Liver (tissue), 9 donors: ENCODE measurements around the gene SEMA5A. TPM values are rescaled to one million over a fixed set of nuclear protein-coding genes. Genes with fewer than 3 reads are reported as not detected.
A peak's percentile ranks its signal among the peaks of the same experiment; 100 is the strongest.

Source experiments
- DNase-seq: peaks from one replicate; pipeline ENCODE4 v3.0.0-alpha.2; 2017; ENCODE audit warnings: low spot score
- H3K27ac ChIP-seq, 2 donors: one replicate each; pipeline ENCODE4 v1.7.0; 2013; ENCODE audit warnings: inconsistent platforms in 2 of 2, low read length in 2 of 2, control low read depth in 1 of 2, low read depth in 1 of 2, mild to moderate bottlenecking in 1 of 2
- H3K27me3 ChIP-seq, 4 donors: one replicate each; pipeline versions ENCODE4 v1.6.1 to v1.7.0; 2013; ENCODE audit warnings: low read length in 3 of 4, inconsistent platforms in 1 of 4, mild to moderate bottlenecking in 1 of 4, moderate library complexity in 1 of 4; ENCODE audit not compliant: control insufficient read depth in 4 of 4, insufficient read depth in 4 of 4
- H3K36me3 ChIP-seq, 4 donors: one replicate each; pipeline versions ENCODE4 v1.6.1 to v1.7.0; 2013; ENCODE audit warnings: low read length in 3 of 4, mild to moderate bottlenecking in 3 of 4, low read depth in 1 of 4, moderate library complexity in 1 of 4; ENCODE audit not compliant: control insufficient read depth in 4 of 4, insufficient read depth in 3 of 4
- H3K4me1 ChIP-seq, 4 donors: one replicate each; pipeline versions ENCODE4 v1.6.1 to v1.7.0; 2013; ENCODE audit warnings: low read length in 3 of 4, mild to moderate bottlenecking in 3 of 4, moderate library complexity in 1 of 4; ENCODE audit not compliant: control insufficient read depth in 4 of 4, insufficient read depth in 4 of 4
- H3K4me3 ChIP-seq, 3 donors: one replicate each; pipeline versions ENCODE4 v1.6.1 to v1.7.0; 2013; ENCODE audit warnings: low read length in 3 of 3, control low read depth in 1 of 3, low read depth in 1 of 3, mild to moderate bottlenecking in 1 of 3
- H3K9ac ChIP-seq, 2 donors: one replicate each; pipeline ENCODE4 v1.7.0; 2013; ENCODE audit warnings: low read length in 2 of 2, mild to moderate bottlenecking in 2 of 2, moderate library complexity in 2 of 2, control low read depth in 1 of 2, low read depth in 1 of 2
- H3K9me3 ChIP-seq, 4 donors: one replicate each; pipeline versions ENCODE4 v1.6.1 to v1.7.0; 2013; ENCODE audit warnings: low read length in 3 of 4; ENCODE audit not compliant: control insufficient read depth in 4 of 4
- ATF3 ChIP-seq: IDR thresholded peaks from 2 replicates; pipeline ENCODE4 v1.6.1; 2016; ENCODE audit warnings: antibody characterized with exemption
- EGR1 ChIP-seq, 2 donors: IDR thresholded peaks; 2 replicates each; pipeline ENCODE4 v1.6.1; 2016 to 2018; ENCODE audit warnings: antibody characterized with exemption in 2 of 2, low read depth in 2 of 2
- FOXA1 ChIP-seq: IDR thresholded peaks from 2 replicates; pipeline ENCODE4 v1.6.1; 2016; ENCODE audit warnings: antibody characterized with exemption
- FOXA2 ChIP-seq: IDR thresholded peaks from 2 replicates; pipeline ENCODE4 v1.6.1; 2016; ENCODE audit warnings: antibody characterized with exemption
- GABPA ChIP-seq, 2 donors: IDR thresholded peaks in 1 of 2; conservative IDR thresholded peaks in 1 of 2; 2 replicates each; pipeline ENCODE4 v1.6.1; 2016; ENCODE audit warnings: antibody characterized with exemption in 2 of 2, mild to moderate bottlenecking in 1 of 2, moderate library complexity in 1 of 2
- HNF4A ChIP-seq, 2 donors: conservative IDR thresholded peaks; 2 replicates each; pipeline ENCODE4 v1.6.1; 2016; ENCODE audit warnings: antibody characterized with exemption in 2 of 2, mild to moderate bottlenecking in 2 of 2
- HNF4G ChIP-seq: IDR thresholded peaks from 2 replicates; pipeline ENCODE4 v1.6.1; 2016; ENCODE audit warnings: antibody characterized with exemption
- MAX ChIP-seq: IDR thresholded peaks from 2 replicates; pipeline ENCODE4 v1.6.1; 2016; ENCODE audit warnings: antibody characterized with exemption
- NR2F2 ChIP-seq: IDR thresholded peaks from 2 replicates; pipeline ENCODE4 v1.6.1; 2016; ENCODE audit warnings: antibody characterized with exemption
- RAD21 ChIP-seq, 2 donors: IDR thresholded peaks; 2 replicates each; pipeline ENCODE4 v1.6.1; 2016; ENCODE audit warnings: antibody characterized with exemption in 2 of 2, mild to moderate bottlenecking in 2 of 2
- RXRA ChIP-seq, 2 donors: IDR thresholded peaks; 2 replicates each; pipeline ENCODE4 v1.6.1; 2017 to 2018; ENCODE audit warnings: antibody characterized with exemption in 2 of 2, mild to moderate bottlenecking in 1 of 2
- SP1 ChIP-seq: IDR thresholded peaks from 2 replicates; pipeline ENCODE4 v1.6.1; 2018; ENCODE audit warnings: antibody characterized with exemption, mild to moderate bottlenecking
- TAF1 ChIP-seq: conservative IDR thresholded peaks from 2 replicates; pipeline ENCODE4 v1.6.1; 2016; ENCODE audit warnings: antibody characterized with exemption, mild to moderate bottlenecking
- WGBS: extraction: QIAGEN DNeasy Blood & Tissue Kit; methylation state at CpG from one replicate; pipeline ENCODE4 v1.1.7; 2013; 5-methylcytosine and 5-hydroxymethylcytosine counted together
- polyA plus RNA-seq, 2 donors: library from polyadenylated mRNA; stranded (reverse) in 1 of 2; unstranded in 1 of 2; fragments of 200-250 nt in 1 of 2; fragments of >200 nt in 1 of 2; fragmentation: Nextera tagmentation in 1 of 2; extraction: Ambion mirVana in 1 of 2; gene quantifications; one replicate each; pipeline versions ENCODE4 v1.2.1 to v1.2.3, GENCODE V29; 2013 to 2015
- total RNA-seq, 2 donors: library from RNA; depleted of rRNA; stranded (reverse); fragments of >200 nt; gene quantifications; one replicate each; pipeline ENCODE4 v1.2.3, GENCODE V29; 2014
- TF ChIP-seq, protein P1 (sequence below): fragments of 150-350 bp; IDR thresholded peaks from 2 replicates; pipeline ENCODE4 v1.5.1; 2017; ENCODE audit warnings: improper control_type of control experiment, low read depth, low read length; ENCODE audit not compliant: missing input control
- TF ChIP-seq, protein P2 (sequence below): IDR thresholded peaks from 2 replicates; pipeline ENCODE4 v1.6.1; 2016; ENCODE audit warnings: antibody characterized with exemption
- donor health status: healthy.
- donor health status: healthy.
- donor health status: healthy.
- donor health status: healthy.
- donor health status: healthy.

The SEMA5A gene
- total and polyA plus RNA-seq, 4 donors: 1.1 to 5.8 (median 3.2) TPM

- no peak for DNase-seq
- Histone ChIP-seq H3K9me3 (no peaks in the 10 kb centered on the region), H3K27me3 (no peaks in the 10 kb centered on the region), H3K4me3 (no peak overlapping the region), H3K27ac (no peak overlapping the region), H3K4me1 (no peaks in the 10 kb centered on the region), H3K9ac (no peak overlapping the region), H3K36me3 (peaks cover 0 to 3% (median 0%) of the 10 kb centered on the region in 4 donors)
- WGBS: 65% methylated on average over 5 of the region's 5 CpGs
- TF ChIP-seq HNF4A (conservative IDR thresholded peaks at IDR 0.05) (no peak), RAD21 (IDR thresholded peaks at IDR 0.05) (peak; percentile 75 to 78)
- TF ChIP-seq, protein P1, sequence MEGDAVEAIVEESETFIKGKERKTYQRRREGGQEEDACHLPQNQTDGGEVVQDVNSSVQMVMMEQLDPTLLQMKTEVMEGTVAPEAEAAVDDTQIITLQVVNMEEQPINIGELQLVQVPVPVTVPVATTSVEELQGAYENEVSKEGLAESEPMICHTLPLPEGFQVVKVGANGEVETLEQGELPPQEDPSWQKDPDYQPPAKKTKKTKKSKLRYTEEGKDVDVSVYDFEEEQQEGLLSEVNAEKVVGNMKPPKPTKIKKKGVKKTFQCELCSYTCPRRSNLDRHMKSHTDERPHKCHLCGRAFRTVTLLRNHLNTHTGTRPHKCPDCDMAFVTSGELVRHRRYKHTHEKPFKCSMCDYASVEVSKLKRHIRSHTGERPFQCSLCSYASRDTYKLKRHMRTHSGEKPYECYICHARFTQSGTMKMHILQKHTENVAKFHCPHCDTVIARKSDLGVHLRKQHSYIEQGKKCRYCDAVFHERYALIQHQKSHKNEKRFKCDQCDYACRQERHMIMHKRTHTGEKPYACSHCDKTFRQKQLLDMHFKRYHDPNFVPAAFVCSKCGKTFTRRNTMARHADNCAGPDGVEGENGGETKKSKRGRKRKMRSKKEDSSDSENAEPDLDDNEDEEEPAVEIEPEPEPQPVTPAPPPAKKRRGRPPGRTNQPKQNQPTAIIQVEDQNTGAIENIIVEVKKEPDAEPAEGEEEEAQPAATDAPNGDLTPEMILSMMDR: peak; percentile 52
Measured at GRCh38 chr5:9207817-9208418, 338.0 kb downstream of the SEMA5A start.

GRCh38 chr5:9202636-9203035 lies 343.2 kb downstream of the SEMA5A start:
- whole genome bisulfite sequencing: 89% methylated on average over 2 of the region's 2 CpGs
- H3K9ac ChIP-seq: no peak overlapping the region
- no peak overlapping the region for H3K4me3 ChIP-seq
- H3K9me3 ChIP-seq: no peaks in the 10 kb centered on the region
- H3K27ac ChIP-seq: no peak overlapping the region
- no peak for DNase-seq
- H3K36me3 ChIP-seq: peaks cover 0 to 5% (median 1%) of the 10 kb centered on the region in 4 donors
- H3K27me3 ChIP-seq: no peaks in the 10 kb centered on the region
- TF ChIP-seq SP1: no peak
- no peak for TF ChIP-seq RAD21 (IDR thresholded peaks at IDR 0.05)
- no peak for TF ChIP-seq NR2F2
- TF ChIP-seq GABPA (IDR thresholded peaks at IDR 0.05 in 1 of 2, conservative IDR thresholded peaks at IDR 0.05 in 1 of 2): no peak
- TF ChIP-seq FOXA1: no peak
- TF ChIP-seq, protein P2, sequence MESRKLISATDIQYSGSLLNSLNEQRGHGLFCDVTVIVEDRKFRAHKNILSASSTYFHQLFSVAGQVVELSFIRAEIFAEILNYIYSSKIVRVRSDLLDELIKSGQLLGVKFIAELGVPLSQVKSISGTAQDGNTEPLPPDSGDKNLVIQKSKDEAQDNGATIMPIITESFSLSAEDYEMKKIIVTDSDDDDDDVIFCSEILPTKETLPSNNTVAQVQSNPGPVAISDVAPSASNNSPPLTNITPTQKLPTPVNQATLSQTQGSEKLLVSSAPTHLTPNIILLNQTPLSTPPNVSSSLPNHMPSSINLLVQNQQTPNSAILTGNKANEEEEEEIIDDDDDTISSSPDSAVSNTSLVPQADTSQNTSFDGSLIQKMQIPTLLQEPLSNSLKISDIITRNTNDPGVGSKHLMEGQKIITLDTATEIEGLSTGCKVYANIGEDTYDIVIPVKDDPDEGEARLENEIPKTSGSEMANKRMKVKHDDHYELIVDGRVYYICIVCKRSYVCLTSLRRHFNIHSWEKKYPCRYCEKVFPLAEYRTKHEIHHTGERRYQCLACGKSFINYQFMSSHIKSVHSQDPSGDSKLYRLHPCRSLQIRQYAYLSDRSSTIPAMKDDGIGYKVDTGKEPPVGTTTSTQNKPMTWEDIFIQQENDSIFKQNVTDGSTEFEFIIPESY: no peak
- TF ChIP-seq, protein P1: no peak
- TF ChIP-seq MAX: no peak
- no peak for TF ChIP-seq ATF3
- no peak for TF ChIP-seq FOXA2
- no peak for TF ChIP-seq RXRA (IDR thresholded peaks at IDR 0.05)
- TF ChIP-seq HNF4G: no peak
- TF ChIP-seq TAF1: no peak
- TF ChIP-seq EGR1 (IDR thresholded peaks at IDR 0.05; ENCODE audit: low read depth in 2 of 2): no peak
- TF ChIP-seq HNF4A (conservative IDR thresholded peaks at IDR 0.05): no peak
- no peaks in the 10 kb centered on the region for H3K4me1 ChIP-seq
